Posterior cingulate gyrus (tissue), 11 donors: ENCODE measurements around the gene OR10H4.
"Not testable (repeated sequence)": the region's sequence is repeated elsewhere in the genome, so short reads cannot be mapped to it uniquely, and the experiment has no call there.

ENCODE experiments used
- DNase-seq, 10 donors: peaks; one replicate each; pipeline versions ENCODE4 v3.0.0 to v3.0.0-alpha.2; 2020 to 2021; ENCODE audit warnings: mixed read lengths in 3 of 10
- intact Hi-C: fragments of 100-400 bp; cut with DNase I; formaldehyde crosslinking; loops from one replicate; pipeline ENCODE4 v1.15.1; 2023

The OR10H4 gene

DNA sequence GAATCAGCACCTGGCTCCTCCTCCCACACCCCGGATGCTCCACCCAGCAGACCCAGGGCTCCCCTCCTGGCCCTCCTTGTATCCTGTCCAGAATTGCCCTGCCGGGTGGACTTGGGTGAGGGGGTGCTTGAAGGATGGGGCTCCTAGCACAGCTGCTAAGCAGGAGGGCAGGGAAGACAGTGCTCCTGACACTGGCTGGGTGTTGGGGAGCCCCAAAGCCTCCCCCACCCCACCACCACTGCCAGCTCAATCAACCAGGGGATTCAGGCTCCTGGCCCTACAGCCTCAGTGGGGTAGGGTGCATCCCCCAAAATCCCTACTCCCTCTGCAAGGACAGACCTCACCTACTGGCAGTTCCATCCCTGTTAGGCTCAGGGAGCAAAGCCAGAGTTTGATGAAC lies 11.9 kb upstream of the OR10H4 start:
- intact Hi-C loops = no loop called here
- DNase-seq = no peak

DNA sequence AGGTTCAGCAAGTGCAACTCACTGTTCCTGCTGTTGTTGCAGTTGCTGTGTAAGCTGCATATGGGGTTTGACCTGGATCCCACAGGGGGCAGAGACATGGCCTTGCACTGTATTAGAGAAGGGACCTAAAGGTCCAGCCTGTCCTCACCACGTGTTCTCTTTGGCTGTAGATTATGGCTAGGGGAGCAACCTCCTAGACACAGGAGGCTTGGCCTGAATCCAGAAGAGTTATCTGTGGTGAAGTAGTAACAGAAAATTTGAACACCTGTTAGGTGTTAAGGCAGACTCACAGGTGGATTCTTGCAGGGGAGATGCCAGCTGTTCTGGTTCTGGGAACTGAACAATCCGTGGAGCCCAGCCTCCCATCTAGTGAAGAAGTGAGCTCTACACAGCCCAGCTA lies 11.0 kb upstream of the OR10H4 start:
- intact Hi-C loops = no loop called here
- no peak for DNase-seq

DNA sequence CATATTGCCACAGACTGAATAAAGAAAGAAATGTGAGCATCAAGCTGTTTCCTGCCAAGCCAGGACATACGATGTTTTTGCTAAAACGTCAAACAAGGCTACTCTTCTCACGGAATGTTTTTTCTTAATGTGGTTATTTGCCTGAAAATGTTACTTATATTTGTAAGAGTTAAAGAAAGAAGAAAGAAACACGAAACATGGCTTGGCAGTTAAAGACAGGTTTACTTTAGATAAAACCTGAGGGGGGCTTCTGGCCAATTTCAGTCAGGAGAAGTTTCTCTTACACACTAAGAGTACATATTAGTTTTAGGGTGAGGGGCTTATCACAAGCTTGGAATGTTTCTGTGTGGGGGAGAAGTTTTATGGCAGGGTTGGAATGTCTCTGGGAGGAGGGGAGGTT lies 4.4 kb upstream of the OR10H4 start:
- intact Hi-C loops = no loop called here
- no peak for DNase-seq

DNA sequence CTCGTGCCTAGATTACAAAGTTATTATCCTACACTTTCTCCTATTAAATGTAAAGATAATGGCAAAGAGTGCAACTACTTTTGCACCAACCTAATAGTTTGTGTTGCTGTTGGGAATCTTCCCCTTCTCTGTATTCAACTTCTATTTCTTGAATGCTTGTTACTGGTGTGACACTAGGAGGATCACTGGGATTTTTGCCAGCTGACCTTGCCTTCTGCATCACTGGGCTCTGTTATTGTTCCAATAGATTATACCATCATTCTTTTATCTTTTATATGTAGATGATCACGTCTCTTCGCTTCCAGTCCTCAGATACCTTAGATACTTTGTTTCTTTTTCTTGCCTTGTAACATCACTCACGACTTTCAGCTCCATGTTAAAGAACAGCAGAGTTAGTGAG lies 3.5 kb upstream of the OR10H4 start:
- DNase-seq = no peak
- intact Hi-C loops = no loop called here

DNA sequence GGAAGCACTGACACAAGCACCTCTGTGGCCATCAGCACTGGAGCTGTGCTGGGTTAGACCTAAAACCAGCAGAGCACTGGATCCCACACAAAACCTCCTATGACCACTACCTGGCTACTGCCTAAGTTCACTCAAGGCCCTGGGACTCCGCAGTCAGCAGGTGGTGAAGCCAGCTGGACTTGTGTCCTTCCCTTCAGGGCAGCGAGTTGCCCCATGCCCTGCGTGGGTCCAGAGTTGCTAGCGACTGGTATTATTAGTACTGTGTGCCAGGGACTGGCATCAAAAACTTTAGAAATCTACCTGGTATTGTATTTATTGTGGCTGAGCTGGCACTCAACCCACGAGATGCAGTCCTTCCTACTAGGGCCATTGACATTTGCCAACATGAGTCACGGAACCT lies 6.0 kb downstream of the OR10H4 start:
- DNase-seq = no peak
- intact Hi-C loops = no loop called here

DNA sequence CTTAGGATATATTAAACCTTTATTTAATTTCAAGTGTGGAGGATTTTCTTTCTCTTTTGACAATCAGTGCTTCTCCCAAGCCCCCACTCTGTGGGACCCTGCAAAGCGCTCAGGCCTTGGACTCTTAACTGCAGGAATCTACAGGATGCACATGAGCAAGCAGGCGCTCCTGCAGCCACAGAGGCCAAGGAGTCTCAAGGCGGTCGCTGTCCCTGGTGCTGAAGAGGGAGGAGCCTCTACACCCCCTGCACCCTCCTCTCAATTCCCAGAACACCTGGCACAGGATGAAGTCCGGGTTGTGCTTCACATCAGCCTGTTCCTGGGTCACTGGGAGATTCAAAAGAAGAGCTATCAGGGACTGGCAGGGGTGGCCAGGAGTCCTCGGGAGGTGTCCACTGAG lies 13.5 kb downstream of the OR10H4 start:
- intact Hi-C loops = no loop called here
- no peak for DNase-seq

DNA sequence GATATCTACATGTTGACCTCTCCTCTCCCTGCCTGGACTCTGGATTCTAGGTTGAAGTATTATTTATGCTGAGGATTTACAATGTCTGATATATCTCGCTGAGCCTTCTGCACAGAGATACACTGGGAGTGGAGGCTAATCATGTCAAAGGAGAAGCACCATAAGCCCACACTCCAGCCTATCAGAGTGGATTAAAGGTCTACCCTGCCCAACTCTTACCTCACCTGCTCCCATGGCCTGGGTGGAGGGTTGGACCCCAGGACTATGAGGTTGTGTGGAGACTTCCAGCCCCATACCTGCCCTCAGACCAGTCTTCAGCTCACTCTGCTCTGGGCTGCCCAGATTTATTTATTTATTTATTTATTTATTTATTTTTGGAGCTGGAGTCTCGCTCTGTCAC lies 15.4 kb downstream of the OR10H4 start:
- no peak for DNase-seq
- intact Hi-C loops = no loop called here

DNA sequence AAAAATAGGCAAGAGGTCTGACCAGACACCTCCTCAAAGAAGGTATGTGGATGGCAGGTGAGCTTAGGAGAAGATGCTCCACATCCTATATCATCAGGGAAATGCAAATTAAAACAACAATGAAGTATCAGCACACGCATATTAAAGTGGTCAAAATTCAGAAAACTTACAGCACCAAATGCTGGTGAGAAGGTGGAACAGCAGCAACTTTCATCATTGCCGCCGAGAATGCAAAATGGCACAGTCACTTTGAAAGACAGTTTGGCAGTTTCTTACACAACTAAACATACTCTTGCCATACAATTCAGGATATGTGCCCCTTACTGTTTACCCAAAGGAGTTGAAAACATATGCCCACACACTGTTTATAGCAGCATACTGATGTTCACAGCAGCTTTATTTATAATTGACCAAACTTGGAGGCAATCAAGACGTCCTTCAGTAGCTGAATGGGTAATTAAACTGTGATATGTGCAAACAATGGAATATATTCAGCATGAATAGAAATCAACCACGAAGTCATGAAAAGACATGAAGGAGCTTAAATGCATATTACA lies 22.5 kb downstream of the OR10H4 start:
- intact Hi-C loops = no loop called here
- no peak for DNase-seq

DNA sequence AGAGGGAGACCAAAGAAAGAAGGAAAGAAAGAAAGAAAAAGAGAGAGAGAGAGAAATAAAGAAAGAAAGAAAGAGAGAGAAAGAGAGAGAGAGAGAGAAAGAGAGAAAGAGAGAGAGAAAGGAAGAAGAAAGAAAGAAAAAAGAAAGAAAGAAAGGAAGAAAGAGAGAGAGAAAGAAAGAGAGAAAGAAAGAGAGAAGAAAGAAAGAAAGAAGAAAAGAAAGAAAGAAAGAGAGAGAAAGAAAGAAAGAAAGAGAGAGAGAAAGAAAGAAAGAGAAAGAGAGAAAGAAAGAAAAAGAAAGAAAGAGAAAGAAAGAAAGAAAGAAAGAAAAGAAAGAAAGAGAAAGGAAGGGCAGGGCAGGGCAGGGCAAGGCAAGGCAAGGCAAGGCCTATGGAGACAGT lies 23.2 kb downstream of the OR10H4 start:
- DNase-seq, intact Hi-C loops: not testable (repeated sequence)

DNA sequence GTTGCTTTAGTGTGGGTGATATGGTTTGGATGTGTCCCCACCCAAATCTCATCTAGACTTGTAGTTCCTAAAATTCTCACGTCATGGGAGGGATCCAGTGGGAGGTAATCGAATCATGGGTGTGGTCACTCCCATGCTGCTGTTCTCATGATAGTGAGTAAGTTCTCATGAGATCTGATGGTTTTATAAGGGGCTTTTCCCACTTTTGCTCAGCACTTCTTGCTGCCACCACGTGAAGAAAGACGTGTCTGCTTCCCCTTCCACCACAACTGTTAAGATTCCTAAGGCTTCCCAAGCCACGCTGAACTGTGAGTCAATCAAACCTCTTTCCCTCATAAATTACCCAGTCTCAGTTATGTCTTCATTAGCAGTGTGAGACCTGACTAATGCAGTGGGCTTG lies 26.0 kb downstream of the OR10H4 start:
- intact Hi-C loops = no loop called here
- no peak for DNase-seq

DNA sequence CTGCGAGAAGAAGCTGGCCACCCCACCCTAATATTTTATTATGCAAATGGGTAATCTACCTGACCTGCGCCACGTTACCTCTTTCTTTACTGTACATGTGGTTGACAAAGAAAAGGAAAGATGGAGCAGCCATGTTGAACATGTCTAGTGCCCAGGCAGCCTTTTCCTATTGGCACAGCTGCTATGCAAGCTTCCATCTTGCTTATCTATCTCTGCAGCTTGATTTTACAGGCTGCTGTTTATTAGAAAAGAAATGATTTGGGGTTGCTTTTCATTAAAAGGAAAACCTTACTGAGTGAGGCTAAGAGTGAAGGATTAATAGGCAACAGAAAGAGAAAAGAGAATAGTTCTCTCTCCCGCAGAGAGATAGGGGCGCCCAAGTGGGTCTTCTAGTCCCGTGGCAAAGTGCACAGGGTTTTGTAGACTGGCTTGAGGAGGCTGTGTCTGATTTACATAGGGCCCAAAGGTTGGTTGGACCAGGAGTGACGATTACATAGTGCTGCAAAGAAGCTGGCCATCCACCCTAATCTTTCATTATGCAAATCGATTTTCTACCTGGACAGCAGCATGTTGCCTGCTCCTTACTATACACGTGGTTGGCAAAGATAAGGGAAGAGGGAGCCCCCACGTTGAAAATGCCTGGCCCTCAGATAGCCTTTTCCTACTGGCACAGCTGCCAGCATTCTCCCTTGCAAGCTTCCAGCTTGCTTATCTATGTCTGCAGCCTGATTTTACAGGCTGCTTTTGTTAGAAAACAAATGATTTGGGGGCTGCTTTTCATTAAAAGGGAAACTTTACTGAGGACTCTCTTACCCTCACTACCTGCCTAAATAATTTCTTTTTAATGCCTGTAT lies 28.3 kb downstream of the OR10H4 start:
- DNase-seq = no peak
- intact Hi-C loops = no loop called here

DNA sequence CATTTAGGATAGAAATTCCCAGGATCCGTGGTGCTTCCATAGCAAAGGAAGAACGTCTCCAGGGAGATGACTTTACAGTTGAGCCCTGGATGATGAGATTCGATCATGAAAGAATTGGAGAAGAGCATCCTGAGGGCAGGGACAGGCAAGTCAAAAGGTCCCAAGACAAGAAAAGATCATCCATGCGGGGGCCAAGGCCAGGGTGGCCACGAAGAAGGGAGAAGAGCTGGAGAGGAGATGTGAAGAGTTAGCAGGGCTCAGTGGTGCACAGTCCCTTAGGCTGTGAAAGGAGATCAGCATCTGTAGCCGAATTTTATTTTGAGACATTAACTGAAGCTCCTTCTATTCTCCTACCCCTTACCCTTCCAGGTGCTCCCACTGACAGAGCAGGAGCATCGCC lies 28.9 kb downstream of the OR10H4 start:
- no peak for DNase-seq
- intact Hi-C loops = no loop called here

DNA sequence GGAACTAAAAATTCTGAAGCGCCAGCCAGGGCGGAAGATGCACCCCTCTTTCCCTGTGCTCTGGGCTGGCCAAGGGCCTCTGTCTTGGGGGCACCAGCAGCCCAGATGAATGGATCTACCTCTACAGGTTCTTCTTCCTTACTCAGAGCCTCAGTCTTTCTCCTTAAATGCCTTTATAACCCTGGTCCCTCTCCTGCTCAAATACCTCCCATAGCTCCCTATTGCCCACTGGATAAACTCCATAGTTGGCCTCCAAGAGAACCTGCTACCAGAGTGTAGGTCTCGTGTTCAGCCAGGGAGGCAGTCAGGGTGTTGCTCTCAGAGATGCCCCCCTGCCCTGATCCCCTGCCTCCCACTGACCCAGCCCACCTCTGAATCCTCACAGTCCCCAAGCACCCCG lies 30.5 kb downstream of the OR10H4 start:
- no peak for DNase-seq
- intact Hi-C loops = no loop called here

DNA sequence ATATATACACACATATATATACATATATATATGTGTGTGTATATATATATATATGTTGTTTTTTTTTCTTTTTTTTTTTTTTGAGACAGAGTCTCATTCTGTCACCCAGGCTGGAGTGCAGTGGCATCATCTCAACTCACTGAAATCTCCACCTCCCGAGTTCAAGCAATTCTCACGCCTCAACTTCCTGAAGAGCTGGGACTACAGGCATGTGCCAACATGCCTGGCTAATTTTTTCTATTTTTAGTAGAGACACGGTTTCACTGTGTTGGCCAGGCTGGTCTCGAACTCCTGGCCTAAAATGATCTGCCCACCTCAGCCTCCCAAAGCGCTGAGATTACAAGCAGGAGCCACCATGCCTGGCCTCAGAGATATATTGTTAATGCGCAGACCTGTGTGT lies 37.0 kb downstream of the OR10H4 start:
- DNase-seq, intact Hi-C loops: not testable (repeated sequence)

DNA sequence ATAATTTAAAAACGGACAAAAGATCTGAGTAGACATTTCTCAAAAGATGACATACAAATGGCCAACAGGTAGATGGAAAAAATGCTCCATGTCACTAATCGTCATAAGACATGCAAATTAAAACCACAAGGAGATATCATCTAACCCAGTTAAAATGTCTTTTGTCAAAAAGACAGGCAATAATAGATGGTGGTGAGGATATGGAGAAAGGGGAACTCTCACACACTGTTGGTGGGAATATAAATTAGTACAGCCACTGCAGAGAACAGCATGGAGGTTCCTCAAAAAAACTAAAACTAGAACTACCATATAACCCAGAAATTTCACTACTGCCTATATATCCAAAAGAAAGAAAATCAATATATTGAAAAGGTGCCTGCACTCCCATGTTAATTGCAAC lies 37.9 kb downstream of the OR10H4 start:
- no peak for DNase-seq
- intact Hi-C loops = no loop called here

DNA sequence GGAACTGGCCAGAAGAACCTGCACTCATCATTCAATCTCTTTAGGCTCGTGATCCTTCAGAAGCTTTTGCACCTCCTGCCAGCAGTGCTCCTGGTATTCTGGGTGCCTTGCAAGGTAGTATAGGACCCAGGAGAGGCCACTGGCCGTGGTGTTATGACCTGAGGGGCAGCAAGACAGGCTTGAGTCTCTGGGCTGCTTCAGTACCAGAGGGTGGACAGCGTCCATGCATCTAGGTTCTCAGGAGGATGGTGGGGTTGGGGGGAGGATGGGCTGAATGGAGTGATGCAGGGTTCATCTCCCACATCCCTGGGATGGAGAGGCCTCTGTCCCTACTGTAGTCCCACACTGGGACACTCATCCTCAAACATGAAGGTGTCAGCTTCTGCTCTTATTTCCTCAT lies 41.1 kb downstream of the OR10H4 start:
- intact Hi-C loops = no loop called here
- no peak for DNase-seq

DNA sequence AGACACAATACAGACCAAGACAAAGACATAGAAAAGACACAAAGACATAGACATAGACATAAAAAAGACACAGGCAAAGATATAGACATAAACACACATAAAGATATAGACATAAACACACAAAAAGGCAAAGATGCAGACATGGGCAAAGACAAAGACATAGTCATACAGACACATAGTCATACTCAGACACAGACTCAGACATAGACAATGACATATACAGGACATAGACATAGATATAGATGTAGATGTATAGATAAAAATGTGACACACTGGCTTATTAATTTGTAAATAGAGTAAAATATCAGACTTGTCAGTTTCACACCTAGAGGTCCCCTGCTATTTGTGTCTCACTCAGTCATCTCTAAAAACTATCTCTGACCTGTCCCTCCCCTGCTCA lies 42.8 kb downstream of the OR10H4 start:
- no peak for DNase-seq
- intact Hi-C loops = no loop called here

DNA sequence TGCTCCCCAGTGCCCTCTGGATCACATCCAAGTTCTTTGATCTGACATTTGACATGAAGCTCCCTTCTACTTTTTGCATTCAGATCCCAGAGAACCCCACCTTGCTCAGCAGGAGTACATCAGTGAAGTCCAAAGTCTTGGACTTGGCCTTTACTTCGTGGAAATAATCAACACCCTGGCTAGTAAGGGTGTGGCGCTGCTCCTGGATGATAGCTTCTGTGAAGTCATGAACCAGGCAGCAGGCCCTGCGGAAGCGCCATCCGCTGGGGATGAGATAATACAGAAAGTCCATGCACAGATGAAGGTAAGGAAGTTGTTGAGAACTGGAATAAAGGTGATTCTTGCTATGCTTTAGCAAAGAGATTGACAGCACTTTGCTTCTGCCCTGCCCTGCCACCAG lies 43.2 kb downstream of the OR10H4 start:
- intact Hi-C loops = no loop called here

DNA sequence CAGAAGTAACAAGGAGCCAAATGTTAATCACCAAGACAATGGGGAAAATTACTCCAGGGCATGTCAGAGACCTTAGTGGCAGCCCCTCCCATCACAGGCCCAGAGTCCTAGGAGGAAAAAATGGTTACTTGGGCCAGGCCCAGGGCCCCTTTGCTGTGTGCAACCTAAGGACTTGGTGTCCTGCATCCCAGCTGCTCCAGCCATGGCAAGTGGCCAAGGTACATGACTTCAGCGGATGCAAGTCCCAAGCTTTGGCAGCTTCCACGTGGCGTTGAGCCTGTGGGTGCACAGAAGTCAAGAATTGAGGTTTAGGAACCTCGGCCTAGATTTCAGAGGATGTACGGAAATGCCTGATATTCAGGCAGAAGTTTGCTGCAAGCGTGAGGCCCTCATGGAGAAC lies 46.7 kb downstream of the OR10H4 start:
- intact Hi-C loops = no loop called here

More for the DNA sequence above, 43.2 kb downstream of the OR10H4 start:
- no peak for DNase-seq

DNA sequence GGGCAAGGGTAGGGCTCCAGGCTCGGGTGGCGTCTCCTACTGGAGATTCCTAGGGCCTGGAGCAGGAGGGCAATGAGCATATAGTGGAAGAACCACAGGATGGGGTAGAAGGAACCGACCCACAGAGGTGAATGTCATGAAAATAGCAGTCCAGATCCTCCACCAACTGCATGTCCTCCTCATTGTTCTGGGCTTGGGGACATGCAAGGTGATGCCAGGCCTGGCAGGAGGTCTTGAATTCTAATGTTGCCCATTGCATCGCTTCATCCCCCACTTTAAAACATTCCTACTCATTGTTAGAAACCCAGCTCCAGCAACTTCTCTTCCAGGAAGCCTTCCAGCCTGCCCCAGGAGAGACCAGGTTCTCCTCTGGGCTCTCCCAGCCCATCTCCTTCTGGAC lies 49.4 kb downstream of the OR10H4 start:
- intact Hi-C loops = no loop called here
- no peak for DNase-seq

More for the DNA sequence above, 46.7 kb downstream of the OR10H4 start:
- DNase-seq = no peak
